ENCODE measurements around the gene TRA2B. TPM values are rescaled to one million over a fixed set of nuclear protein-coding genes. Genes with fewer than 3 reads are reported as not detected.

TRA2B gene
- total RNA-seq, 6 experiments from 2014 or later = 116 to 151 (median 141) TPM

DNA sequence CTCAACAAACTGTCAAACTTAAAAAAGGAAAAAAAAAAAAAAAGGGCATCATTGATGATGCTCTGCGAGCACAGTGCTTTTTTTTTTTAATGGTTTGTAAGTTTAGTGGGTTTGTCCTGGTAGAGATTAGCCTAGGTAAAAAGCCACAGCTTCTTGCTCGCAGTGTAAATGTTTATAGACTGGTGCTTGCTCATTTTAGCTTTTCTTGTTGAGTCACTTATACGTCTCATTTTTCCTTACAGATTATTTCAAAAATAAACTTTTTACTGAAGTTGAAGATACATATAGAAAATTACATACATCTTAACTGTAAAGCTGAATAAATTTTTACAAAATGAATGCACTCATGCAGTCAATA, 16.5 kb upstream of the TRA2B start:
- no peak overlapping the region for H3K27ac Mint-ChIP-seq
- H3K4me3 Mint-ChIP-seq = no peak overlapping the region
- DNase-seq = no peak
- H3K9me3 Mint-ChIP-seq = no peaks in the 10 kb centered on the region
- TF ChIP-seq CTCF (IDR thresholded peaks at IDR 0.05) = no peak
- H3K27me3 Mint-ChIP-seq (ENCODE audit: insufficient read depth) = peaks cover 31% of the 10 kb centered on the region
- H3K36me3 Mint-ChIP-seq (ENCODE audit: low read depth) = no peaks in the 10 kb centered on the region
- H3K4me1 Mint-ChIP-seq (ENCODE audit: low read depth) = peaks cover 8% of the 10 kb centered on the region

GRCh38 chr3:185950728-185951127, 12.9 kb upstream of the TRA2B start:
- Mint-ChIP-seq H3K27me3 (ENCODE audit: insufficient read depth) (peaks cover 24% of the 10 kb centered on the region), H3K4me1 (ENCODE audit: low read depth) (no peaks in the 10 kb centered on the region), H3K9me3 (no peaks in the 10 kb centered on the region), H3K36me3 (ENCODE audit: low read depth) (no peaks in the 10 kb centered on the region), H3K27ac (no peak overlapping the region), H3K4me3 (no peak overlapping the region)
- no peak for DNase-seq
- TF ChIP-seq CTCF (IDR thresholded peaks at IDR 0.05) = no peak

DNA sequence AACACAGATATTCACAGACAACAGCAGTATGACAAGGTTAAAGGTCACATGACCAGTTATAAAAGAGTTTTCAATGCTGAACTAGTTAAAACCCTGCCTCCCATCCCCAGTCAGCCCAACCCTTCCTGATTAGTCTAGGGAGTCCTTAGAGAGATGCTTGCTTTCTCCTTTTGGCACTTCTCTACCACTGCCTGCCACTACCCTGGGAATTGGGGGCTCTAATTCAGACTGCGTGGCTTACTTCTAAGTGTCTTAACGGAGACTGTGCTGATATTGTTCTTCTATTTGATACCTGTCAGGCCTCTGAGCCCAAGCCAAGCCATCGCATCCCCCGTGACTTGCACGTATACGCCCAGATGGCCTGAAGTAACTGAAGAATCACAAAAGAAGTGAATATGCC, 11.7 kb upstream of the TRA2B start:
- no peak for TF ChIP-seq CTCF (IDR thresholded peaks at IDR 0.05)

DNA sequence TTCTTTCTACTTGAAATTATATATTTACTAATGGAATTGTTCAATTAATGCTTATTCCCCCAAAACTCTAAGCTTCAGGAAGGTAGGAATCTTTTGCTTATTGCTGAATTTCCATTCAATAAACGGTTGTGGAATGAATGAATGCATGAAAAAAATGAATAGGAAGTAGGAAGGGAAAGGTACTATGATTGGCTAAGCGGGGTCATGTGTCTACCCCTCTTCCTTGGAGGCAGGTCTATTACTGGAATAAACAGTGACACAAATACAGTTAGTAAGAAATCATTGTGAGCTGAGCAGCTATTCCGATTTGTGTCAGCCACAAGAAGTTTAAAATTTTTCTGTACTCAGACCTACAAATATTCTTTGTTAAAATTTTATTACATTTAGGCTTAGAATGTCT, 10.5 kb upstream of the TRA2B start:
- no peaks in the 10 kb centered on the region for H3K4me1 Mint-ChIP-seq (ENCODE audit: low read depth)
- no peak for TF ChIP-seq CTCF (IDR thresholded peaks at IDR 0.05)
- no peak overlapping the region for H3K27ac Mint-ChIP-seq
- H3K27me3 Mint-ChIP-seq (ENCODE audit: insufficient read depth) = peaks cover 23% of the 10 kb centered on the region
- no peak for DNase-seq
- no peak overlapping the region for H3K4me3 Mint-ChIP-seq
- no peaks in the 10 kb centered on the region for H3K9me3 Mint-ChIP-seq
- no peaks in the 10 kb centered on the region for H3K36me3 Mint-ChIP-seq (ENCODE audit: low read depth)

More for the DNA sequence above, 11.7 kb upstream of the TRA2B start:
- Mint-ChIP-seq H3K27ac (no peak overlapping the region), H3K27me3 (ENCODE audit: insufficient read depth) (peaks cover 22% of the 10 kb centered on the region), H3K36me3 (ENCODE audit: low read depth) (no peaks in the 10 kb centered on the region), H3K4me3 (no peak overlapping the region), H3K9me3 (no peaks in the 10 kb centered on the region), H3K4me1 (ENCODE audit: low read depth) (no peaks in the 10 kb centered on the region)
- DNase-seq = no peak

DNA sequence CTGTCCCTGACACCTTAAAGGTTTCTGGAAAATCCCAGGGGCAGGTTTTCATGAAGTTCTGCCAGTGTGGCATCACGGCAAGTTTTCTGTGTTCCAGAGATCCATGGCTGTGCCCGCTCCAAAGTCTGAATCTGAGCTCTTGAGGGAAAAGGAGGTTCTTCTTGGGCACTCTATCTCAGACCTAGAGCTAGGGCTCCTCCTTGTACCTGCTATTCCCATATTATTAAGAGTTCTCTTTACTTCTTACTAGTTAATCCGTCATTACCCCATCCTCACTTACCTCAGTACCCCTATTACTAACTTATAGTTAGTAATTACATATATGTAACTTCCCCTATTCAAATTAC, 5.9 kb upstream of the TRA2B start:
- Mint-ChIP-seq H3K36me3 (ENCODE audit: low read depth) (no peaks in the 10 kb centered on the region), H3K27me3 (ENCODE audit: insufficient read depth) (peaks cover 6% of the 10 kb centered on the region), H3K4me3 (no peak overlapping the region), H3K9me3 (no peaks in the 10 kb centered on the region), H3K4me1 (ENCODE audit: low read depth) (peaks cover 5% of the 10 kb centered on the region; the same call in 1 of the 2 replicates), H3K27ac (no peak overlapping the region)
- no peak for DNase-seq
- TF ChIP-seq CTCF (IDR thresholded peaks at IDR 0.05) = peak; percentile 70

Measured in HFFc6 (cell line).